SK-N-SH treated with all-trans-retinoic acid at 6 μM for 48 hours (cell line): Measurements from ENCODE around the gene P2RY8.

ENCODE experiments used
- ATAC-seq: fragments of 200-7000 bp; cut with Tn5 transposase; 3 replicates; pipeline ENCODE4 v1.9.1; 2020; ENCODE audit warnings: mild to moderate bottlenecking, moderate library complexity
- ARNTL ChIP-seq: fragments of 450-650 bp; formaldehyde crosslinking; IDR thresholded peaks from 2 replicates; pipeline ENCODE4 v1.5.0; 2020; ENCODE audit warnings: low read depth, mild to moderate bottlenecking, moderate library complexity, borderline replicate concordance
- BACH2 ChIP-seq: fragments of 250-450 bp; sonication (Bioruptor Pico); IDR thresholded peaks from 2 replicates; pipeline ENCODE4 v1.9.0; 2021; ENCODE audit warnings: mild to moderate bottlenecking, borderline replicate concordance
- CSDC2 ChIP-seq: fragments of 250-450 bp; sonication (Bioruptor Pico); IDR thresholded peaks from 2 replicates; pipeline ENCODE4 v1.5.0; 2020; ENCODE audit warnings: mild to moderate bottlenecking, moderate library complexity
- CSRNP3 ChIP-seq: fragments of 250-450 bp; sonication (Bioruptor Pico); IDR thresholded peaks from 2 replicates; pipeline ENCODE4 v1.5.1; 2021; ENCODE audit warnings: mild to moderate bottlenecking, moderate library complexity
- ESRRG ChIP-seq: fragments of 250-450 bp; sonication (Bioruptor Pico); IDR thresholded peaks from 2 replicates; pipeline ENCODE4 v1.6.1; 2021; ENCODE audit warnings: mild to moderate bottlenecking
- GLIS3 ChIP-seq: fragments of 250-450 bp; sonication (Bioruptor Pico); IDR thresholded peaks from 2 replicates; pipeline ENCODE4 v1.5.0; 2020; ENCODE audit warnings: mild to moderate bottlenecking, moderate library complexity
- ISL1 ChIP-seq: fragments of 250-450 bp; sonication (Bioruptor Pico); IDR thresholded peaks from 2 replicates; pipeline ENCODE4 v2.1.2; 2022; ENCODE audit warnings: mild to moderate bottlenecking, moderate library complexity
- OSR1 ChIP-seq: fragments of 250-450 bp; sonication (Bioruptor Pico); IDR thresholded peaks from 2 replicates; pipeline ENCODE4 v1.8.0; 2022; ENCODE audit warnings: moderate library complexity, mild to moderate bottlenecking, inconsistent platforms
- PPARA ChIP-seq: fragments of 250-450 bp; sonication (Bioruptor Pico); IDR thresholded peaks from 2 replicates; pipeline ENCODE4 v1.5.0; 2020; ENCODE audit warnings: mild to moderate bottlenecking, borderline replicate concordance
- RARB ChIP-seq: fragments of 250-450 bp; sonication (Bioruptor Pico); IDR thresholded peaks from 2 replicates; pipeline ENCODE4 v1.8.0; 2021; ENCODE audit warnings: mild to moderate bottlenecking, moderate library complexity
- SNAI2 ChIP-seq: fragments of 250-450 bp; sonication (Bioruptor Pico); IDR thresholded peaks from 2 replicates; pipeline ENCODE4 v1.5.0; 2020; ENCODE audit warnings: mild to moderate bottlenecking, moderate library complexity
- TCF4 ChIP-seq: fragments of 250-450 bp; sonication (Bioruptor Pico); IDR thresholded peaks from 2 replicates; pipeline ENCODE4 v1.8.0; 2021; ENCODE audit warnings: mild to moderate bottlenecking, moderate library complexity, borderline replicate concordance
- TOX ChIP-seq: fragments of 250-450 bp; sonication (Bioruptor Pico); IDR thresholded peaks from 2 replicates; pipeline ENCODE4 v1.8.0; 2021; ENCODE audit warnings: mild to moderate bottlenecking, moderate library complexity, borderline replicate concordance
- TSHZ2 ChIP-seq: fragments of 250-450 bp; sonication (Bioruptor Pico); IDR thresholded peaks from 2 replicates; pipeline ENCODE4 v1.5.0; 2020; ENCODE audit warnings: mild to moderate bottlenecking, moderate library complexity
- ZC3H10 ChIP-seq: fragments of 250-450 bp; sonication (Bioruptor Pico); IDR thresholded peaks from 2 replicates; pipeline ENCODE4 v1.5.1; 2021; ENCODE audit warnings: mild to moderate bottlenecking, moderate library complexity
- ZFP3 ChIP-seq: fragments of 250-450 bp; sonication (Bioruptor Pico); IDR thresholded peaks from 2 replicates; pipeline ENCODE4 v1.5.0; 2020; ENCODE audit warnings: mild to moderate bottlenecking, moderate library complexity
- ZFP30 ChIP-seq: fragments of 450-650 bp; formaldehyde crosslinking; IDR thresholded peaks from 2 replicates; pipeline ENCODE4 v1.5.0; 2022; ENCODE audit warnings: mild to moderate bottlenecking, moderate library complexity
- ZNF565 ChIP-seq: fragments of 450-650 bp; formaldehyde crosslinking; conservative IDR thresholded peaks from 2 replicates; pipeline ENCODE4 v1.5.0; 2020; ENCODE audit warnings: low read depth, mild to moderate bottlenecking, moderate library complexity
- ZNF8 ChIP-seq: fragments of 450-650 bp; formaldehyde crosslinking; IDR thresholded peaks from 2 replicates; pipeline ENCODE4 v1.5.0; 2020; ENCODE audit warnings: mild to moderate bottlenecking, moderate library complexity
- TF ChIP-seq, protein P1 (sequence below): fragments of 250-450 bp; sonication (Bioruptor Pico); IDR thresholded peaks from 2 replicates; pipeline ENCODE4 v1.8.0; 2021; ENCODE audit warnings: low read depth, mild to moderate bottlenecking, moderate library complexity, borderline replicate concordance
- TF ChIP-seq, protein P2 (sequence below): fragments of 250-450 bp; sonication (Bioruptor Pico); IDR thresholded peaks from 2 replicates; pipeline ENCODE4 v1.8.0; 2020; ENCODE audit warnings: mild to moderate bottlenecking, moderate library complexity, borderline replicate concordance
- TF ChIP-seq, protein P3 (sequence below): fragments of 250-450 bp; sonication (Bioruptor Pico); IDR thresholded peaks from 2 replicates; pipeline ENCODE4 v1.5.1; 2020; ENCODE audit warnings: low read depth, mild to moderate bottlenecking, moderate library complexity

Gene P2RY8

DNA sequence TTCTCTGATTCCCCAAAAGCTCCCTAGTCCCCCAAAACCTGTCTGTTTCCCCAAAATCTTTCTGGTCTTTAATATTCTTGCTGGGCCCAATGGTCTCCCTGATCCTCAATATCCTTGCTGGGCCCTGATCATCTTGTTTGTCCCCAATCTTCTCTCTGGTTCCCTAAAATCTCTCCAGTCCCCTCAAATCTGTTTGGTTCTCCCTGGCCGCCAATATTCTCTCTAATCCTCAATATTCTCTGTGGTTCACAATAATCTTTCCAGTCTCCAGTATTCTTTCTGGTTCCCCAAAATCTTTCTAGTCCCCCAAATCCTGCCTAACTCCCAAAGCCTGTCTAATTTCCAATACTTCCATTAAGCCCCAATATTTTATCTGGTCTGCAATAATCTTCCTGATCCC, 18.5 kb downstream of the P2RY8 start:
- ATAC-seq: no peak
- TF ChIP-seq, protein P1, sequence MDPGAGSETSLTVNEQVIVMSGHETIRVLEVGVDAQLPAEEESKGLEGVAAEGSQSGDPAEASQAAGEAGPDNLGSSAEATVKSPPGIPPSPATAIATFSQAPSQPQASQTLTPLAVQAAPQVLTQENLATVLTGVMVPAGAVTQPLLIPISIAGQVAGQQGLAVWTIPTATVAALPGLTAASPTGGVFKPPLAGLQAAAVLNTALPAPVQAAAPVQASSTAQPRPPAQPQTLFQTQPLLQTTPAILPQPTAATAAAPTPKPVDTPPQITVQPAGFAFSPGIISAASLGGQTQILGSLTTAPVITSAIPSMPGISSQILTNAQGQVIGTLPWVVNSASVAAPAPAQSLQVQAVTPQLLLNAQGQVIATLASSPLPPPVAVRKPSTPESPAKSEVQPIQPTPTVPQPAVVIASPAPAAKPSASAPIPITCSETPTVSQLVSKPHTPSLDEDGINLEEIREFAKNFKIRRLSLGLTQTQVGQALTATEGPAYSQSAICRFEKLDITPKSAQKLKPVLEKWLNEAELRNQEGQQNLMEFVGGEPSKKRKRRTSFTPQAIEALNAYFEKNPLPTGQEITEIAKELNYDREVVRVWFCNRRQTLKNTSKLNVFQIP (CRISPR knock-in tag): no peak
- no peak for TF ChIP-seq ZNF8 (CRISPR knock-in tag)
- TF ChIP-seq CSDC2 (CRISPR knock-in tag): no peak
- no peak for TF ChIP-seq ESRRG (CRISPR knock-in tag)
- no peak for TF ChIP-seq TSHZ2
- TF ChIP-seq SNAI2 (CRISPR knock-in tag): no peak
- TF ChIP-seq ZC3H10 (CRISPR knock-in tag): no peak
- no peak for TF ChIP-seq ZFP3 (CRISPR knock-in tag)
- no peak for TF ChIP-seq ZNF565 (CRISPR knock-in tag)
- TF ChIP-seq, protein P2, sequence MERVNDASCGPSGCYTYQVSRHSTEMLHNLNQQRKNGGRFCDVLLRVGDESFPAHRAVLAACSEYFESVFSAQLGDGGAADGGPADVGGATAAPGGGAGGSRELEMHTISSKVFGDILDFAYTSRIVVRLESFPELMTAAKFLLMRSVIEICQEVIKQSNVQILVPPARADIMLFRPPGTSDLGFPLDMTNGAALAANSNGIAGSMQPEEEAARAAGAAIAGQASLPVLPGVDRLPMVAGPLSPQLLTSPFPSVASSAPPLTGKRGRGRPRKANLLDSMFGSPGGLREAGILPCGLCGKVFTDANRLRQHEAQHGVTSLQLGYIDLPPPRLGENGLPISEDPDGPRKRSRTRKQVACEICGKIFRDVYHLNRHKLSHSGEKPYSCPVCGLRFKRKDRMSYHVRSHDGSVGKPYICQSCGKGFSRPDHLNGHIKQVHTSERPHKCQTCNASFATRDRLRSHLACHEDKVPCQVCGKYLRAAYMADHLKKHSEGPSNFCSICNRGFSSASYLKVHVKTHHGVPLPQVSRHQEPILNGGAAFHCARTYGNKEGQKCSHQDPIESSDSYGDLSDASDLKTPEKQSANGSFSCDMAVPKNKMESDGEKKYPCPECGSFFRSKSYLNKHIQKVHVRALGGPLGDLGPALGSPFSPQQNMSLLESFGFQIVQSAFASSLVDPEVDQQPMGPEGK (CRISPR knock-in tag): no peak
- no peak for TF ChIP-seq OSR1 (CRISPR knock-in tag)
- no peak for TF ChIP-seq GLIS3 (CRISPR knock-in tag)
- TF ChIP-seq TCF4 (CRISPR knock-in tag): no peak
- TF ChIP-seq TOX: no peak
- TF ChIP-seq, protein P3, sequence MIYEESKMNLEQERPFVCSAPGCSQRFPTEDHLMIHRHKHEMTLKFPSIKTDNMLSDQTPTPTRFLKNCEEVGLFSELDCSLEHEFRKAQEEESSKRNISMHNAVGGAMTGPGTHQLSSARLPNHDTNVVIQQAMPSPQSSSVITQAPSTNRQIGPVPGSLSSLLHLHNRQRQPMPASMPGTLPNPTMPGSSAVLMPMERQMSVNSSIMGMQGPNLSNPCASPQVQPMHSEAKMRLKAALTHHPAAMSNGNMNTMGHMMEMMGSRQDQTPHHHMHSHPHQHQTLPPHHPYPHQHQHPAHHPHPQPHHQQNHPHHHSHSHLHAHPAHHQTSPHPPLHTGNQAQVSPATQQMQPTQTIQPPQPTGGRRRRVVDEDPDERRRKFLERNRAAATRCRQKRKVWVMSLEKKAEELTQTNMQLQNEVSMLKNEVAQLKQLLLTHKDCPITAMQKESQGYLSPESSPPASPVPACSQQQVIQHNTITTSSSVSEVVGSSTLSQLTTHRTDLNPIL (CRISPR knock-in tag): no peak
- TF ChIP-seq BACH2 (CRISPR knock-in tag): no peak

DNA sequence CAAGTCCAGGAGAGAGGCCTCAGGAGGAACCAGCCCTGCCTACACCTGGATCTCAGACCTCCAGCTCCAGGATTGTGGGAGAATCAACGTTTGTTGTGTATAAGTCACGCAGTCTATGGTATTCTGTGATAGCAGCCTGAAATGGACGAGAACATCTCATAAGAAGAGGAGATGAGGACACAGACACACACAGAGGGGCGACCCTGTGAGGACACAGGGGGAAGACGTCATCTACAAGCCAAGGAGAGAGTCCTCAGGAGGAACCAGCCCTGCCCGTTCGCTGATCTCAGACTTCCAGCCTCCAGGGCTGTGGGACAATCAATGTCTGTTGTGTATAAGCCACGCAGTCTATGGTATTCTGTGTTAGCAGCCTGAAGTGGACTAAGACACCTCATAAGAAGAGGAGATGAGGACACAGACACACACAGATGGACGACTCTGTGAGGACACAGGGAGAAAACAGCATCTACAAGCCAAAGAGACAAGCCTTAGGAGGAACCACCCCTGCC, 20.3 kb downstream of the P2RY8 start:
- no peak for TF ChIP-seq RARB (CRISPR knock-in tag)
- TF ChIP-seq SNAI2 (CRISPR knock-in tag): no peak
- TF ChIP-seq, protein P2 (CRISPR knock-in tag): no peak
- no peak for TF ChIP-seq OSR1 (CRISPR knock-in tag)
- TF ChIP-seq PPARA (CRISPR knock-in tag): no peak
- TF ChIP-seq ESRRG (CRISPR knock-in tag): no peak
- no peak for TF ChIP-seq ZFP30 (CRISPR knock-in tag)
- TF ChIP-seq ZNF565 (CRISPR knock-in tag): no peak
- no peak for TF ChIP-seq CSDC2 (CRISPR knock-in tag)
- TF ChIP-seq BACH2 (CRISPR knock-in tag): no peak
- no peak for TF ChIP-seq ARNTL (CRISPR knock-in tag)
- TF ChIP-seq, protein P3 (CRISPR knock-in tag): no peak
- TF ChIP-seq GLIS3 (CRISPR knock-in tag): no peak
- no peak for TF ChIP-seq ISL1
- no peak for TF ChIP-seq CSRNP3 (CRISPR knock-in tag)
- TF ChIP-seq TSHZ2: no peak
- no peak for TF ChIP-seq ZC3H10 (CRISPR knock-in tag)
- ATAC-seq: no peak
